H9 (cell line): ENCODE data around the gene TBC1D10B. TPM values are rescaled to one million over a fixed set of nuclear protein-coding genes. Genes with fewer than 3 reads are reported as not detected.

Experiments
- DNase-seq: peaks from one replicate; pipeline ENCODE4 v3.0.0-alpha.2; 2017
- H2AFZ ChIP-seq: one replicate; pipeline ENCODE4 v1.6.1; 2013; ENCODE audit warnings: mild to moderate bottlenecking, low read length, control low read depth, moderate library complexity
- H2AK5ac ChIP-seq: 2 replicates; pipeline ENCODE4 v1.6.1; 2013; ENCODE audit warnings: low read length, control low read depth, mixed read lengths; ENCODE audit not compliant: insufficient read length
- H2BK120ac ChIP-seq: one replicate; pipeline ENCODE4 v1.6.1; 2013; ENCODE audit warnings: low read depth, mild to moderate bottlenecking, low read length, control low read depth, inconsistent platforms; ENCODE audit not compliant: poor library complexity, severe bottlenecking
- H2BK12ac ChIP-seq: 2 replicates; pipeline ENCODE4 v1.6.1; 2013; ENCODE audit warnings: low read length, control low read depth, mixed read lengths, low read depth; ENCODE audit not compliant: insufficient read length
- H2BK15ac ChIP-seq: 2 replicates; pipeline ENCODE4 v1.6.1; 2013; ENCODE audit warnings: low read depth, low read length, control low read depth
- H2BK20ac ChIP-seq: one replicate; pipeline ENCODE4 v1.6.1; 2013; ENCODE audit warnings: low read depth, mild to moderate bottlenecking, low read length, control low read depth, inconsistent platforms; ENCODE audit not compliant: poor library complexity, severe bottlenecking
- H2BK5ac ChIP-seq: 2 replicates; pipeline ENCODE4 v1.6.1; 2013; ENCODE audit warnings: low read length, control low read depth, mixed read lengths; ENCODE audit not compliant: insufficient read length
- H3K14ac ChIP-seq: 2 replicates; pipeline ENCODE4 v1.6.1; 2013; ENCODE audit warnings: low read length, control low read depth; ENCODE audit not compliant: insufficient read depth
- H3K18ac ChIP-seq: 2 replicates; pipeline ENCODE4 v1.6.1; 2013; ENCODE audit warnings: low read depth, mild to moderate bottlenecking, mixed read lengths, low read length, control low read depth; ENCODE audit not compliant: insufficient read length
- H3K23ac ChIP-seq: 2 replicates; pipeline ENCODE4 v1.6.1; 2013; ENCODE audit warnings: low read length, control low read depth, mixed read lengths, low read depth; ENCODE audit not compliant: insufficient read length
- H3K23me2 ChIP-seq: 2 replicates; pipeline ENCODE4 v1.6.1; 2013; ENCODE audit warnings: low read depth, mild to moderate bottlenecking, mixed read lengths, low read length, control low read depth; ENCODE audit not compliant: insufficient read length, poor library complexity, severe bottlenecking
- H3K27ac ChIP-seq: 2 replicates; pipeline ENCODE4 v1.5.1; 2013; ENCODE audit warnings: low read length, control low read depth, mixed read lengths, low read depth; ENCODE audit not compliant: insufficient read length
- H3K27me3 ChIP-seq: 2 replicates; pipeline ENCODE4 v1.6.1; 2013; ENCODE audit warnings: low read length, control low read depth, inconsistent platforms; ENCODE audit not compliant: insufficient read depth
- H3K4ac ChIP-seq: 2 replicates; pipeline ENCODE4 v1.6.1; 2013; ENCODE audit warnings: low read depth, mild to moderate bottlenecking, control low read depth, inconsistent platforms, low read length, moderate library complexity
- H3K4me1 ChIP-seq: 2 replicates; pipeline ENCODE4 v1.6.1; 2013; ENCODE audit warnings: low read length, control low read depth, inconsistent platforms; ENCODE audit not compliant: insufficient read depth
- H3K4me2 ChIP-seq: 2 replicates; pipeline ENCODE4 v1.6.1; 2013; ENCODE audit warnings: low read length, control low read depth, mixed read lengths; ENCODE audit not compliant: insufficient read length, insufficient read depth
- H3K56ac ChIP-seq: 2 replicates; pipeline ENCODE4 v1.6.1; 2013; ENCODE audit warnings: low read depth, mild to moderate bottlenecking, mixed read lengths, low read length, control low read depth; ENCODE audit not compliant: insufficient read length
- H3K79me1 ChIP-seq: 2 replicates; pipeline ENCODE4 v1.6.1; 2013; ENCODE audit warnings: low read depth, mild to moderate bottlenecking, moderate library complexity, low read length, control low read depth, inconsistent platforms; ENCODE audit not compliant: insufficient read depth, poor library complexity, severe bottlenecking
- H3K79me2 ChIP-seq: 2 replicates; pipeline ENCODE4 v1.6.1; 2013; ENCODE audit warnings: low read length, control low read depth, inconsistent platforms; ENCODE audit not compliant: insufficient read depth
- H3K9ac ChIP-seq: 2 replicates; pipeline ENCODE4 v1.6.1; 2013; ENCODE audit warnings: low read length, control low read depth, mixed read lengths; ENCODE audit not compliant: insufficient read length; ENCODE audit errors: extremely low read depth
- H3K9me3 ChIP-seq: one replicate; pipeline ENCODE4 v1.6.1; 2013; ENCODE audit warnings: low read depth, low read length, inconsistent platforms; ENCODE audit not compliant: control insufficient read depth
- H3T11ph ChIP-seq: one replicate; pipeline ENCODE4 v1.6.1; 2013; ENCODE audit warnings: mild to moderate bottlenecking, low read length, control low read depth, inconsistent platforms
- H4K20me1 ChIP-seq: one replicate; pipeline ENCODE4 v1.6.1; 2013; ENCODE audit not compliant: control insufficient read depth, insufficient read length, insufficient read depth
- H4K5ac ChIP-seq: 2 replicates; pipeline ENCODE4 v1.6.1; 2013; ENCODE audit warnings: low read depth, mild to moderate bottlenecking, mixed read lengths, low read length, control low read depth; ENCODE audit not compliant: insufficient read length
- H4K8ac ChIP-seq: replicated peaks from 2 replicates; pipeline ENCODE4 v1.6.1; 2013; ENCODE audit warnings: low read length, control low read depth, mixed read lengths, low read depth; ENCODE audit not compliant: insufficient read length
- H4K91ac ChIP-seq: 2 replicates; pipeline ENCODE4 v1.6.1; 2013; ENCODE audit warnings: low read depth, mild to moderate bottlenecking, moderate library complexity, mixed read lengths, low read length, control low read depth; ENCODE audit not compliant: insufficient read length
- H3K27ac Mint-ChIP-seq, 3 experiments: 2 replicates in 2 of 3; 3 replicates in 1 of 3; pipeline ENCODE4 v1.8.0; 2020 to 2021; ENCODE audit warnings: mixed read lengths in 3 of 3, mild to moderate bottlenecking in 1 of 3, moderate library complexity in 1 of 3
- H3K27me3 Mint-ChIP-seq: 2 replicates; pipeline ENCODE4 v1.8.0; 2021; ENCODE audit warnings: low read depth, mild to moderate bottlenecking, moderate library complexity, mixed read lengths
- H3K36me3 Mint-ChIP-seq, 3 experiments: 2 replicates in 2 of 3; 3 replicates in 1 of 3; pipeline ENCODE4 v1.8.0; 2020 to 2021; ENCODE audit warnings: low read depth in 3 of 3, mixed read lengths in 3 of 3; ENCODE audit not compliant: insufficient read depth in 1 of 3
- H3K4me1 Mint-ChIP-seq, 2 experiments: 2 replicates each; pipeline ENCODE4 v1.8.0; 2020; ENCODE audit warnings: mixed read lengths in 2 of 2
- H3K4me3 Mint-ChIP-seq, 2 experiments: 2 replicates in 1 of 2; 3 replicates in 1 of 2; pipeline ENCODE4 v1.8.0; 2020 to 2021; ENCODE audit warnings: mild to moderate bottlenecking in 2 of 2, mixed read lengths in 2 of 2, moderate library complexity in 1 of 2
- H3K9me3 Mint-ChIP-seq, 2 experiments: 2 replicates in 1 of 2; 3 replicates in 1 of 2; pipeline ENCODE4 v1.8.0; 2020; ENCODE audit warnings: mild to moderate bottlenecking in 2 of 2, mixed read lengths in 2 of 2, moderate library complexity in 1 of 2
- WGBS: extraction: QIAGEN DNeasy Blood & Tissue Kit; methylation state at CpG from one replicate; pipeline ENCODE4 v1.1.7; 2013; ENCODE audit warnings: missing lambda C conversion rate, low lambda C conversion rate, mixed read lengths; ENCODE audit not compliant: insufficient read length; ENCODE audit errors: extremely low coverage; 5-methylcytosine and 5-hydroxymethylcytosine counted together
- total RNA-seq: library from RNA; stranded (reverse); gene quantifications from 2 replicates; pipeline ENCODE4 v1.2.1, GENCODE V29; 2021
- TF ChIP-seq, protein P1 (sequence below): fragments of 200-600 bp; sonication (generic); conservative IDR thresholded peaks from 3 replicates; pipeline ENCODE4 v1.8.0; 2021; ENCODE audit warnings: antibody characterized with exemption, mild to moderate bottlenecking

Gene TBC1D10B
- total RNA-seq, 1 experiment from 2014 or later = 25.6 TPM

DNA sequence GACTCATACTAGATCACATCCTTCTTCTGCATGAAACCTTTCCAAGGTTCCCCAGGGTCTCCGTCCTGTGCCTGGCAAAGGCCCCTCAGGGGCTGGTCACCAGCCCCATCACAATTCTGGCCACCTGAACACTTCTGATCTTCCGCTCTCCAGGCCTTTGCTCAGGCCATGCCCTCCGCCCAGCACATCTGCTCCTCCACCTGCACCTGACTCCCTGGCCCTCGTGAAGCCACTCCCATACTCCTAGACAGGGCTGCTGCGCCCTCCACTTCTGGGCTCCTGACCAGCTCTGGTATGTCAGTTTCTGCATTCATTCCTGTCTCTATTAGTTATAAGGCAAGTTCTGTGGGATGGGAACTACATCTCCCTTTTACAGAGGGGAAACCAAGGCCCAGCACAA, 2.4 kb upstream of the TBC1D10B start:
- H3K18ac ChIP-seq = no peak overlapping the region
- no peak overlapping the region for H2AFZ ChIP-seq
- H3K4me1 ChIP-seq = peaks cover 6% of the 10 kb centered on the region
- H4K8ac ChIP-seq = no peak overlapping the region
- no peak overlapping the region for H2BK12ac ChIP-seq
- peak overlapping the region; percentile 21 to 59; a peak in 3 of 5 replicates for H3K4me3 Mint-ChIP-seq
- no peaks in the 10 kb centered on the region for H3K27me3 ChIP-seq
- no peak overlapping the region for H3K4ac ChIP-seq
- H3K27me3 Mint-ChIP-seq = peaks cover 2% of the 10 kb centered on the region; the same call in 1 of the 2 replicates
- H3K4me1 Mint-ChIP-seq = peaks cover 34 to 50% of the 10 kb centered on the region in 2 experiments
- no peaks in the 10 kb centered on the region for H3K36me3 Mint-ChIP-seq
- H3T11ph ChIP-seq = no peak overlapping the region
- H4K91ac ChIP-seq = no peak overlapping the region
- no peak overlapping the region for H3K4me2 ChIP-seq
- no peak overlapping the region for H3K9ac ChIP-seq
- no peak overlapping the region for H2BK5ac ChIP-seq
- H2AK5ac ChIP-seq = no peak overlapping the region
- H3K56ac ChIP-seq = no peak overlapping the region
- H3K27ac ChIP-seq = no peak overlapping the region
- H4K5ac ChIP-seq = no peak overlapping the region
- no peak overlapping the region for H2BK20ac ChIP-seq
- DNase-seq = no peak
- H3K23ac ChIP-seq = no peak overlapping the region
- TF ChIP-seq, protein P1, sequence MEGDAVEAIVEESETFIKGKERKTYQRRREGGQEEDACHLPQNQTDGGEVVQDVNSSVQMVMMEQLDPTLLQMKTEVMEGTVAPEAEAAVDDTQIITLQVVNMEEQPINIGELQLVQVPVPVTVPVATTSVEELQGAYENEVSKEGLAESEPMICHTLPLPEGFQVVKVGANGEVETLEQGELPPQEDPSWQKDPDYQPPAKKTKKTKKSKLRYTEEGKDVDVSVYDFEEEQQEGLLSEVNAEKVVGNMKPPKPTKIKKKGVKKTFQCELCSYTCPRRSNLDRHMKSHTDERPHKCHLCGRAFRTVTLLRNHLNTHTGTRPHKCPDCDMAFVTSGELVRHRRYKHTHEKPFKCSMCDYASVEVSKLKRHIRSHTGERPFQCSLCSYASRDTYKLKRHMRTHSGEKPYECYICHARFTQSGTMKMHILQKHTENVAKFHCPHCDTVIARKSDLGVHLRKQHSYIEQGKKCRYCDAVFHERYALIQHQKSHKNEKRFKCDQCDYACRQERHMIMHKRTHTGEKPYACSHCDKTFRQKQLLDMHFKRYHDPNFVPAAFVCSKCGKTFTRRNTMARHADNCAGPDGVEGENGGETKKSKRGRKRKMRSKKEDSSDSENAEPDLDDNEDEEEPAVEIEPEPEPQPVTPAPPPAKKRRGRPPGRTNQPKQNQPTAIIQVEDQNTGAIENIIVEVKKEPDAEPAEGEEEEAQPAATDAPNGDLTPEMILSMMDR = no peak
- peaks cover 3% of the 10 kb centered on the region for H3K79me1 ChIP-seq
- H3K27ac Mint-ChIP-seq = peak overlapping the region in 1 of 3 experiments; percentile 84; a peak in 1 of 7 replicates
- peaks cover 0 to 5% of the 10 kb centered on the region in 2 experiments; a peak in 4 of 5 replicates for H3K9me3 Mint-ChIP-seq
- WGBS = no CpG with 5 or more reads among the region's 5 CpGs
- no peak overlapping the region for H2BK15ac ChIP-seq
- H3K23me2 ChIP-seq = peaks cover 14% of the 10 kb centered on the region
- H3K14ac ChIP-seq = no peak overlapping the region
- no peaks in the 10 kb centered on the region for H3K9me3 ChIP-seq
- no peaks in the 10 kb centered on the region for H4K20me1 ChIP-seq
- no peak overlapping the region for H2BK120ac ChIP-seq
- H3K79me2 ChIP-seq = no peaks in the 10 kb centered on the region; the same call in none of the 2 replicates
